ENCODE data around the gene RAB4A.

GRCh38 chr1:229295745-229296144, 24.8 kb downstream of the RAB4A start:
- no peak for TF ChIP-seq ZNF274 (CRISPR knock-in tag; IDR thresholded peaks at IDR 0.05)
- no peak for TF ChIP-seq ZKSCAN1 (IDR thresholded peaks at IDR 0.05; ENCODE audit: low read length)
- TF ChIP-seq ZIK1 (CRISPR knock-in tag; IDR thresholded peaks at IDR 0.05; ENCODE audit: borderline replicate concordance, low read depth), result no peak
- no peak for TF ChIP-seq NCOA2 (CRISPR knock-in tag; IDR thresholded peaks at IDR 0.05)
- TF ChIP-seq MAX (IDR thresholded peaks at IDR 0.05), result no peak
- TF ChIP-seq ZNF510 (CRISPR knock-in tag; IDR thresholded peaks at IDR 0.05; ENCODE audit: low read depth), result no peak
- no peak for TF ChIP-seq ZNF207 (IDR thresholded peaks at IDR 0.05; ENCODE audit: borderline replicate concordance)
- TF ChIP-seq PRPF4 (IDR thresholded peaks at IDR 0.05; ENCODE audit: low read depth, low read length, poor library complexity, severe bottlenecking), result no peak
- no peak for TF ChIP-seq ZNF101 (CRISPR knock-in tag; IDR thresholded peaks at IDR 0.05; ENCODE audit: borderline replicate concordance, low read depth)
- no peak for TF ChIP-seq CTCF (CRISPR knock-in tag; IDR thresholded peaks at IDR 0.05)
- TF ChIP-seq POLR2A (IDR thresholded peaks at IDR 0.05; ENCODE audit: insufficient read depth in 1 of 2, low read depth in 2 of 2, low read length in 2 of 2), result no peak

All from HepG2 (cell line).